ENCODE data around the gene RXRA.

DNA sequence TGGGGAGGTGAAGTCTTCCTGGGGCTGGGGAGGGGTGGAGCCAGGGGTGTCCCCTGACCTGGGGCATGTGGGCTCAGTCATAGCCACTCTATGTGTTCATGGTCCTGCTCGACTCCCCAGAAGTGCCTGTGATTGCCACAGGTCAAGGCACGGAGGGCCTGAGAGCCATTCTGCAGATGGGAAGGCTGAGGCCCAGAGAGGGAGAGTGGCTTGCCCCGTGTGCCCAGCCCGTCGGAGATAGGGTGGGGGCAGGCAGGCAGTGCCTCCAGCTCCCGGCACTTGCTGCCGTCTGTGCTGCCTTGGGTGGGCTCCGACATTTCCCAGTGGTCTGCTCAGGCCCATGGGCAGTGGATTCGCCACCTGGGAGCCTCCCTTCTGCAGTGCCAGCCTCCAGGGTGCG is 74.0 kb downstream of the RXRA start:
- TF ChIP-seq, protein P1, sequence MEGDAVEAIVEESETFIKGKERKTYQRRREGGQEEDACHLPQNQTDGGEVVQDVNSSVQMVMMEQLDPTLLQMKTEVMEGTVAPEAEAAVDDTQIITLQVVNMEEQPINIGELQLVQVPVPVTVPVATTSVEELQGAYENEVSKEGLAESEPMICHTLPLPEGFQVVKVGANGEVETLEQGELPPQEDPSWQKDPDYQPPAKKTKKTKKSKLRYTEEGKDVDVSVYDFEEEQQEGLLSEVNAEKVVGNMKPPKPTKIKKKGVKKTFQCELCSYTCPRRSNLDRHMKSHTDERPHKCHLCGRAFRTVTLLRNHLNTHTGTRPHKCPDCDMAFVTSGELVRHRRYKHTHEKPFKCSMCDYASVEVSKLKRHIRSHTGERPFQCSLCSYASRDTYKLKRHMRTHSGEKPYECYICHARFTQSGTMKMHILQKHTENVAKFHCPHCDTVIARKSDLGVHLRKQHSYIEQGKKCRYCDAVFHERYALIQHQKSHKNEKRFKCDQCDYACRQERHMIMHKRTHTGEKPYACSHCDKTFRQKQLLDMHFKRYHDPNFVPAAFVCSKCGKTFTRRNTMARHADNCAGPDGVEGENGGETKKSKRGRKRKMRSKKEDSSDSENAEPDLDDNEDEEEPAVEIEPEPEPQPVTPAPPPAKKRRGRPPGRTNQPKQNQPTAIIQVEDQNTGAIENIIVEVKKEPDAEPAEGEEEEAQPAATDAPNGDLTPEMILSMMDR (IDR thresholded peaks at IDR 0.05) = no peak
- no peak for TF ChIP-seq POLR2A (IDR thresholded peaks at IDR 0.05)

Measured in adrenal gland (tissue), 5 donors.